IPS-20b (cell line): ENCODE measurements around the gene SLC5A10.
"Not testable (repeated sequence)": the region's sequence is repeated elsewhere in the genome, so short reads cannot be mapped to it uniquely, and the experiment has no call there.

Experiments
- H3K27ac ChIP-seq: one replicate; pipeline ENCODE4 v1.5.1; 2013; ENCODE audit warnings: low read length
- H3K27me3 ChIP-seq: 2 replicates; pipeline ENCODE4 v1.6.1; 2013; ENCODE audit warnings: mild to moderate bottlenecking, low read length, inconsistent platforms; ENCODE audit not compliant: insufficient read depth
- H3K36me3 ChIP-seq: 2 replicates; pipeline ENCODE4 v1.6.1; 2013; ENCODE audit warnings: low read depth, mild to moderate bottlenecking, inconsistent platforms, low read length, moderate library complexity; ENCODE audit not compliant: insufficient read depth
- H3K4me1 ChIP-seq: 2 replicates; pipeline ENCODE4 v1.6.1; 2013; ENCODE audit warnings: mild to moderate bottlenecking, control low read depth, inconsistent platforms, low read length, moderate library complexity; ENCODE audit not compliant: insufficient read depth
- H3K4me3 ChIP-seq: 2 replicates; pipeline ENCODE4 v1.5.1; 2013; ENCODE audit warnings: mild to moderate bottlenecking, low read length, inconsistent platforms
- H3K9ac ChIP-seq: 2 replicates; pipeline ENCODE4 v1.6.1; 2013; ENCODE audit warnings: low read depth, mild to moderate bottlenecking, inconsistent platforms, low read length, moderate library complexity
- H3K9me3 ChIP-seq: 2 replicates; pipeline ENCODE4 v1.6.1; 2013; ENCODE audit warnings: mild to moderate bottlenecking, low read depth, low read length, inconsistent platforms; ENCODE audit not compliant: insufficient read depth

The SLC5A10 gene

DNA sequence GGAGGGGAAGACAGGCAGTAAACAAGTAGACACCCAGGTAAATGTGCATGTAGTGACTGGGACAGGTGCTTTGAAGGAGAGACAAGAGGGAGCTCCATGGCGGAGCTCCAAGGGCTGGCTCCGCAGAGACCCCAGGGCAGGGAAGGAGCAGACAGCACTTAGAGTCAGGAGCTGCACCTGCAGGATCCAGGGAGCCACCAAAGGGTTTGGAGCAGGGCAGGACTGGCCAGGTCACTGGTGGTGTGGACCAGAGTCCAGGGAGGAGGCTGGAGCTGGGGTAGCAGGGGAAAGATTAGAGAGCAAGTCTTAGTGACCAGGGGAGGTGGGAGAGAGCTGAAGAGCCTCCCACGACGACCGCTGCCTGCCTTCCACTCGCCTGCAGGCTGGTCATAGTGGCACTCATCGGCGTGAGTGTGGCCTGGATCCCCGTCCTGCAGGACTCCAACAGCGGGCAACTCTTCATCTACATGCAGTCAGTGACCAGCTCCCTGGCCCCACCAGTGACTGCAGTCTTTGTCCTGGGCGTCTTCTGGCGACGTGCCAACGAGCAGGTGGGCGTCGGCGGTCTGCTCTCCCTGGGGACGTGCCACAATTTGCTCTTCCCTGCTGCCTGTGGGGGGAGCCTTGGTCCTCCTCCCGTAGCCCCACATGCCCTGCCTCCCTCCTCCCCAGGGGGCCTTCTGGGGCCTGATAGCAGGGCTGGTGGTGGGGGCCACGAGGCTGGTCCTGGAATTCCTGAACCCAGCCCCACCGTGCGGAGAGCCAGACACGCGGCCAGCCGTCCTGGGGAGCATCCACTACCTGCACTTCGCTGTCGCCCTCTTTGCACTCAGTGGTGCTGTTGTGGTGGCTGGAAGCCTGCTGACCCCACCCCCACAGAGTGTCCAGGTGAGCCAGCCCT lies 67.3 kb downstream of the SLC5A10 start:
- no peaks in the 10 kb centered on the region for H3K4me1 ChIP-seq
- no peaks in the 10 kb centered on the region for H3K27me3 ChIP-seq
- no peaks in the 10 kb centered on the region for H3K9me3 ChIP-seq
- no peak overlapping the region for H3K4me3 ChIP-seq
- H3K36me3 ChIP-seq, result no peaks in the 10 kb centered on the region
- H3K9ac ChIP-seq, result no peak overlapping the region
- H3K27ac ChIP-seq, result no peak overlapping the region

DNA sequence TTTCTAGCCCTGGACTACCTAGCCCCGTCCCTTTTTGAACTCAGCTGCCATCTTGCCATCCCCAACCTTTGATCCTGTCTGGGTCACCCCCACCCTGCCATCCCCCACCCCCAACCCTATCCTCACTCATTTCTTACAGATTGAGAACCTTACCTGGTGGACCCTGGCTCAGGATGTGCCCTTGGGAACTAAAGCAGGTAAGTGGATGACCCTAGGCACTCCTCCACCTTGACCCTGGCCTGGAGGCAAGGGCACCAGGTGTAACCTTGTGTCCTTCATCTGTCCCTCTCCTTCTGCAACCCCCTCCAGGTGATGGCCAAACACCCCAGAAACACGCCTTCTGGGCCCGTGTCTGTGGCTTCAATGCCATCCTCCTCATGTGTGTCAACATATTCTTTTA lies 68.1 kb downstream of the SLC5A10 start:
- Histone ChIP-seq H3K36me3 (no peaks in the 10 kb centered on the region), H3K4me3 (no peak overlapping the region)

DNA sequence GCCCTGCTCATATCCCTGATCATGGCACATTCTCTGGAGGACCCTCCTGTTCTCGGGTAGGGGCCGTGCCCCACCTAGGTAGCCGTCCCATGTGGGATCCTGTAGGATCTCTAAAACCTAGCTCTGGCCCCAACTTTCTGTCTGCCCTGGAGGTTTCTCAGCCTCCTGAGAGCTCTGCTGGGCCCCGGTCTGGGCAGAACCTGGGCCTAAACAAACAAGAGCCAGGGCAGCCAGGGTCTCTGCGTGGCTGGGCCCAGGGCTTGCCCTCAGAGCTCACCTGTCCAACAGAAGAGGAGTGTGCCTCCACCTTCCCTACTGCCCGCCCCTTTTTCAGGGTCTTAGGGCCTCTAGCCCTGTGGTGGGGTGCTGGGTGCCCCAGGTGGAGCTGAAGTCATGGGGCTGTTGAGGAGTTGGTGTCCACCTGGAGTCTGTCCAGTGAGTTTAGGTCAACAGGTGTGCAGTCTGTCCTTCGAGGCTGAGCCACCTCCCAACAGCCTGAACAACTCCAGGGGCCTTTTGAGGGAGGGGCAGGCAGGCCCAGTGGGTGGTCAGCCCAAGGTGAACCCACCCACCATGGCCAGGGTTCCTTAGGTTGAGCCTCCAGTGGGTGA lies 69.2 kb downstream of the SLC5A10 start:
- not testable (repeated sequence) for H3K4me1 ChIP-seq, H3K27me3 ChIP-seq, H3K9ac ChIP-seq, H3K9me3 ChIP-seq, H3K36me3 ChIP-seq, H3K27ac ChIP-seq, H3K4me3 ChIP-seq

More for the DNA sequence above, 68.1 kb downstream of the SLC5A10 start:
- Histone ChIP-seq H3K9me3 (no peaks in the 10 kb centered on the region), H3K4me1 (no peaks in the 10 kb centered on the region), H3K9ac (no peak overlapping the region), H3K27me3 (no peaks in the 10 kb centered on the region), H3K27ac (no peak overlapping the region)

DNA sequence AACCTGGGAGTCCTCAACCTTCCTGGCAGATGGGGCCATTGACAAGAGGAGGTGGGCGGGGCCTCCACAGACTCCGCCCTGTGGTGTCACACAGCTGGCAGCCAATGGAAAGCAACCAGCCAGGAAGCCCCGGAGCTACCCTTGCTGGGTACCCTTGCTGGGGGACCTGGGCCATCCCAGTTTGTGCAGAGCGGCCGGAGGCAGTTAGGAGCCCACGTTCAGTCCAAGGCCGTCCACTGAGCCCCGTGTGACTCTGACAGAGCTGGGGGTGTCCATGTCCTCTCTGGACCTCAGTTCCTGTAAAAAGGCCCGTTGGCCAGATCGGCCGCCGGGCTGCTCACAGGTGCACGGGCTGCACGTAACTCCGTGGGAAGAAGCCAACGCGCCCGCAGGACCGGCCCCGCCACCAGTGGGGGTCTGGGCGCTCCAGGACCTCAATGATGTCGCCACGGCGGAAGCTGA lies 69.7 kb downstream of the SLC5A10 start:
- H3K4me1 ChIP-seq, result no peaks in the 10 kb centered on the region
- H3K27me3 ChIP-seq, result no peaks in the 10 kb centered on the region
- H3K27ac ChIP-seq, result no peak overlapping the region
- H3K9me3 ChIP-seq, result no peaks in the 10 kb centered on the region
- H3K9ac ChIP-seq, result no peak overlapping the region
- H3K4me3 ChIP-seq, result no peak overlapping the region
- no peaks in the 10 kb centered on the region for H3K36me3 ChIP-seq

DNA sequence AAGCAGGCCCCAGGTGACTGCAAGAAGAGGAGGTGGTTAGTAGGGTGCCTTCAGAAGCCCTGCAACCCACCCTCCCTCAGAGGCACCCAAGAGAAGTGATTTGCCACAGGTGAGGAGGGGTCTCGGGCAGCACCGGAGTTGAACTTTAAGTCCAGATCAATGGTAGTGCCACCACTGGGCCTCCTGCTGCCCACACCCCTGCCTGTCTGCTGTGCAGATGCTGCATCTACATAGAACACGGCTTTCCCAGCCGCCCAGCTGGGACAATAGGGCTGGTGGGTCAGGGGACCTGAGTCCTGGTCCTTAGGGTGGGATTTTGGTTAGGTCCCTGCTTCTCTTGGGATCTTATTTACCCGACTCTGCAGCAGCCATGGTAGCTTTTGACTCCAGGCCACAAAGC lies 70.2 kb downstream of the SLC5A10 start:
- Histone ChIP-seq H3K36me3 (no peaks in the 10 kb centered on the region), H3K4me3 (no peak overlapping the region), H3K9ac (no peak overlapping the region), H3K4me1 (no peaks in the 10 kb centered on the region), H3K9me3 (no peaks in the 10 kb centered on the region), H3K27me3 (no peaks in the 10 kb centered on the region), H3K27ac (no peak overlapping the region)

DNA sequence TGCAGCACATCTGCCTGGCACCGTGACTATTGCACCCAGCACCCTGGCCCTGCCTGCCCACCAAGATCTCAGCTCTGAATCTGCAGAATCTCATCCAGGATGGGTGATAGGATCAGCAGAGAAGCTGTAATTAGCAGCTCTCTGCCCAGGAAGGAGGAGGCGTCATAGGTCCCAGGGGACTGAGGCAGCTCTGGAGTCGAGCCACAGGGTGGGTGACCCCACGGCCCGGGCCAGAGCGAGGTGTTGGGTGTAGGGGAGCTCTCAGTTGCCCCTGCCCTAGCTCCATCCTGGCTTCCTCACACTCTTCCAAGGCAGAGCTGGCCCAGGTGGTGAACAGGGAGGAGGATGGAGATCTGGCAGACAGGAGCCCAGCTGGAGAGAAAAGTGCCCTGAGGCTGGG lies 70.8 kb downstream of the SLC5A10 start:
- Histone ChIP-seq H3K27me3 (no peaks in the 10 kb centered on the region), H3K4me1 (no peaks in the 10 kb centered on the region), H3K9me3 (no peaks in the 10 kb centered on the region), H3K27ac (no peak overlapping the region), H3K36me3 (no peaks in the 10 kb centered on the region), H3K4me3 (no peak overlapping the region), H3K9ac (no peak overlapping the region)

DNA sequence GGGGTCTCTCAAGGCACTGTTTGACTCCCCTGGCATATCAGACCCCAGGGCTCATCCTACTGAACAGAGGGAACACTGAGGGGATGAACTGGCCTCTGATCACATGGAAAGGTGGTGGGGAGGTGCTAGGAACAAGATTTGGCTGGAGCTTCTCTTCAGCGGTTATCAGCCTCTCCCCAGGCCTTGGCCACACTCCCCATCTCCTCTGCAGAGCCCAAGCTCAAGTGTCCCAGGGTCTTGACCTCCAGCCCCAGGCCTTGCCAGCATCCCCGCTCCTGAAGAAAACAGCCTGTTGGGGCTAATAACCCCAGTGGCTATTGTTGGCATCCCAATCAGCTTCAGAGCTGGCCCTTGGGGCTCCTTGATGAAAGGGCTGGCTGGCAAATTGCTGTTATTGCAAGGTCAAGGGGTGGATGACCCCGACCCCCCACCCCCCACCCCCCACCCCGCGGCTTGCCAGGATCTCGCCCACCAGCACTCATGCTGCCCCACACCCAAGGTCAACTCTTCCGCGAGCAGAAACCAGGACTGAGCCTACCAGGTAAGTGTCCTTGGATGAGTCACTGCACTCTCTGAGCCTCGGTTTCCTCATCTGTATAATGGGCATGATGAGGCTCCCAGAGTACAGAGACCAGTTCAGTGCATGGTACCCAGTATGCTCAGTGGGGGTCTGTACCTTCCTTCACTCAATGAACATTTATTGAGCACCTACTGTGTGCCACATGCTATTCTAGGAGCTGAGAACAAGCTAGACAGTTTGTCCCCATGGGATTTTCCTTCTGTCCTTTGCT lies 71.4 kb downstream of the SLC5A10 start:
- H3K4me1 ChIP-seq, result no peaks in the 10 kb centered on the region
- no peaks in the 10 kb centered on the region for H3K27me3 ChIP-seq
- no peak overlapping the region for H3K4me3 ChIP-seq
- no peak overlapping the region for H3K9ac ChIP-seq
- H3K9me3 ChIP-seq, result no peaks in the 10 kb centered on the region
- no peak overlapping the region for H3K27ac ChIP-seq
- H3K36me3 ChIP-seq, result no peaks in the 10 kb centered on the region

DNA sequence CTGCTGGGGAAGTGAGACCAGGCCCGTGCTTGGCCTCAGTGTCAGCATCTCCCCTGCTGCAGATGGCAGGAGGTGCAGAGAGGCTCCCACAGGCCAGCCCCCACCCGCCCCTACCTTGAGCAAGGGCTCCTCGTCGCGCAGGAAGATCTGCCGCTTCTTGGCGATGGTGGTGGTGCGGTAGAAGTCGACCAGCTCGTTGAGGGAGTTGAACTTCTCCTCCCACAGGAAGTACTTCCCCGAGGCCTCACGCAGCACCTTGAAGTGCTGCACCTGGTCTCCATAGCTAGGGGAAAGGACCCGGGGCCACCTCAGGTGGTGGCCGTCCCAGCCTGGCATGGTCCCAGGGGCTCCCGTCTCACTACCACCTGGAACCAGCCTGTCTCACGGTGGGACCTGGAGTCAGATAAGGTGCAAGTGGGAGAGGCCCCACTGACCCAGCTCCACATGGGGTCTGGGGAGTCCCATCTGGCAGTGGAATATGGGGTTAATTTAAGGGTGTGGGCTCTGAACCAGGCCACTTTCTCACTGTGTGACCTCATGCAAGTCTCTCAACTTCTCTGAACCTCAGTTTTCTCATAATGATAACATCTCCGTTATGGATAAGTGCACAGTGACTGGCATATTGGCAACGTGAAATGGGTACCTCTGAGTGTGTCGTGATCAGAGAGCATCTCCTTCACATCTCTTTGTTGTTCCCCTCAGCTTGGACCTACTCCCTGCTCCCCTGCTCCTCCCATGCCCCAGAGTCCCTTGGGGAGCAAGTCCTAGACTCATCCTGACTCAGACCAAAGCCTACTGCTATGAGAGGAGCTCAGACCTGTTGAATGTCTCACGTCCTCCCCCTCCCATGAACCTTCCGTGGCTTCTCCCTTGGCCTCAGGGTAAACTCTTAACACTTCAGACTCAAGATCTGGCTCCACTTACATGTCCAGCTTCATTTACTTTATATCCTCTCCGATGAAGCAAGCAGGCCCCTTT lies 72.4 kb downstream of the SLC5A10 start:
- H3K27me3 ChIP-seq, result no peaks in the 10 kb centered on the region
- no peaks in the 10 kb centered on the region for H3K36me3 ChIP-seq
- H3K4me3 ChIP-seq, result no peak overlapping the region
- H3K27ac ChIP-seq, result no peak overlapping the region
- no peaks in the 10 kb centered on the region for H3K9me3 ChIP-seq
- H3K9ac ChIP-seq, result no peak overlapping the region
- no peaks in the 10 kb centered on the region for H3K4me1 ChIP-seq

DNA sequence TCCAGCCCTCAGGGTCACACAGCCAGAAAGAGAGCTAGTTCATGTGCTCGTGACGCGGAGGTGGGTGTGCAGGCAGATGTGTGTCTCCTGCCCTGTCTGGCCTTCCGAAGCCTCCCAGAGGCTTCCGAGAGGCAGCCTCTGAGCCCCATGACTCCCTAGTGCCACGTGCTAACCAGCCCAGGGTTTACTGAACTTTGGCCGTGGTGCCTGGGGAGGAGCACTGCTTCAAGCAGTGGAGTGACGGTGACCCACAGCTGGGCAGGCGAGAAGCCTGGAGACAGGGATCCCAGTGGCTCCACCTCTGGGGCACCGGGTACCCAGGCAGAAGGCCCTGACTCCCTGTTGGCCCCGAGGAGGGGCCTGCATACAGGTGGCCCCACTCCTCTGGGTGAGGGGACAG lies 76.7 kb downstream of the SLC5A10 start:
- not testable (repeated sequence) for H3K4me3 ChIP-seq, H3K27ac ChIP-seq, H3K27me3 ChIP-seq, H3K9ac ChIP-seq, H3K36me3 ChIP-seq, H3K9me3 ChIP-seq, H3K4me1 ChIP-seq

DNA sequence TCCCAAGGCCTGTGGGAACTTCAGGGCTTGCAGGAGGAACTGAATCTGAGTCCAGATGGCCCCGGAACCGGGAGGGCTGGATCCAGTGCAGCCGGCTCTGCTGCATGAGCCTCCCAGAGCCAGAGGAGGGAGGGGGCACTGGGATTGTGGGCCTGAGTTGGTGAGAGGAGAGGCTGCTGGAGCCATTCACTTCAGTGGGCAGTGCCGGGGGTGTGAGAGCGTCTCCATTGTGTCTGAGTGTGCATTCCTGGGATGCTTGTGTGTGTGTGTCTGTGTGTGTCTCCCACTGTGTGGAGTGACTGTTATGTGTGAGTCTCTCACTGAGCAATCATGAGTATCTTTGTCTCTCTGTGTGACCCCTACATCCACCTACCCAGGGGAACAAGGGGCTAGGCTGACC lies 77.8 kb downstream of the SLC5A10 start:
- H3K27ac ChIP-seq, H3K36me3 ChIP-seq, H3K9ac ChIP-seq, H3K27me3 ChIP-seq, H3K9me3 ChIP-seq, H3K4me1 ChIP-seq, H3K4me3 ChIP-seq: not testable (repeated sequence)
